ENCODE measurements around the gene CHM. TPM values are rescaled to one million over a fixed set of nuclear protein-coding genes. Genes with fewer than 3 reads are reported as not detected.
"Not testable (repeated sequence)": the region's sequence is repeated elsewhere in the genome, so short reads cannot be mapped to it uniquely, and the experiment has no call there.

The CHM gene
- total RNA-seq, 1 experiment from 2014 or later: 30.4 TPM

GRCh38 chrX:85939942-85940341 lies 107.4 kb downstream of the CHM start:
- in situ Hi-C loops (cut with HindIII; ENCODE audit: low pct_unique_long_range_greater_than_20kb, low sequenced_read_pairs); DNase-seq (ENCODE audit: low read depth, low spot score): not testable (repeated sequence)

GRCh38 chrX:85934399-85934798 lies 113.0 kb downstream of the CHM start:
- DNase-seq (ENCODE audit: low read depth, low spot score); in situ Hi-C loops (cut with HindIII; ENCODE audit: low pct_unique_long_range_greater_than_20kb, low sequenced_read_pairs): not testable (repeated sequence)

- DNase-seq (ENCODE audit: low read depth, low spot score): peak; percentile 68
- in situ Hi-C loops (cut with HindIII; ENCODE audit: low pct_unique_long_range_greater_than_20kb, low sequenced_read_pairs): no loop called here
These were observed 117.3 kb downstream of the CHM start for GRCh38 chrX:85930099-85930498.

- DNase-seq (ENCODE audit: low read depth, low spot score): no peak
- in situ Hi-C loops (cut with HindIII; ENCODE audit: low pct_unique_long_range_greater_than_20kb, low sequenced_read_pairs): no loop called here
These were observed 118.8 kb downstream of the CHM start for GRCh38 chrX:85928606-85929005.

- in situ Hi-C loops (cut with HindIII; ENCODE audit: low pct_unique_long_range_greater_than_20kb, low sequenced_read_pairs): no loop called here
- DNase-seq (ENCODE audit: low read depth, low spot score): no peak
These were observed 119.6 kb downstream of the CHM start for GRCh38 chrX:85927740-85928139.

- no peak for DNase-seq (ENCODE audit: low read depth, low spot score)
These were observed 124.5 kb downstream of the CHM start for GRCh38 chrX:85922821-85923220.

GRCh38 chrX:85916656-85917280 lies 130.6 kb downstream of the CHM start:
- in situ Hi-C loops (cut with HindIII; ENCODE audit: low pct_unique_long_range_greater_than_20kb, low sequenced_read_pairs); DNase-seq (ENCODE audit: low read depth, low spot score): not testable (repeated sequence)

More at GRCh38 chrX:85922821-85923220, 124.5 kb downstream of the CHM start:
- in situ Hi-C loops (cut with HindIII; ENCODE audit: low pct_unique_long_range_greater_than_20kb, low sequenced_read_pairs): no loop called here

- in situ Hi-C loops (cut with HindIII; ENCODE audit: low pct_unique_long_range_greater_than_20kb, low sequenced_read_pairs): no loop called here
- DNase-seq (ENCODE audit: low read depth, low spot score): no peak
These were observed 132.9 kb downstream of the CHM start for GRCh38 chrX:85914431-85914830.

GRCh38 chrX:85907316-85907715 lies 140.0 kb downstream of the CHM start:
- in situ Hi-C loops (cut with HindIII; ENCODE audit: low pct_unique_long_range_greater_than_20kb, low sequenced_read_pairs): no loop called here
- no peak for DNase-seq (ENCODE audit: low read depth, low spot score)

GRCh38 chrX:85906399-85906798 lies 141.0 kb downstream of the CHM start:
- in situ Hi-C loops (cut with HindIII; ENCODE audit: low pct_unique_long_range_greater_than_20kb, low sequenced_read_pairs): no loop called here
- DNase-seq (ENCODE audit: low read depth, low spot score): no peak

- DNase-seq (ENCODE audit: low read depth, low spot score): peak; percentile 26
- in situ Hi-C loops (cut with HindIII; ENCODE audit: low pct_unique_long_range_greater_than_20kb, low sequenced_read_pairs): no loop called here
These were observed 141.5 kb downstream of the CHM start for GRCh38 chrX:85905851-85906250.

GRCh38 chrX:85903692-85904471 lies 143.5 kb downstream of the CHM start:
- in situ Hi-C loops (cut with HindIII; ENCODE audit: low pct_unique_long_range_greater_than_20kb, low sequenced_read_pairs): no loop called here
- no peak for DNase-seq (ENCODE audit: low read depth, low spot score)

GRCh38 chrX:85897362-85898126 lies 149.8 kb downstream of the CHM start:
- peak; percentile 66 for DNase-seq (ENCODE audit: low read depth, low spot score)
- in situ Hi-C loops (cut with HindIII; ENCODE audit: low pct_unique_long_range_greater_than_20kb, low sequenced_read_pairs): no loop called here

GRCh38 chrX:85882601-85883000 lies 164.8 kb downstream of the CHM start:
- in situ Hi-C loops (cut with HindIII; ENCODE audit: low pct_unique_long_range_greater_than_20kb, low sequenced_read_pairs): no loop called here
- DNase-seq (ENCODE audit: low read depth, low spot score): no peak

GRCh38 chrX:85870585-85870984 lies 176.8 kb downstream of the CHM start:
- in situ Hi-C loops (cut with HindIII; ENCODE audit: low pct_unique_long_range_greater_than_20kb, low sequenced_read_pairs): no loop called here
- no peak for DNase-seq (ENCODE audit: low read depth, low spot score)

GRCh38 chrX:85865324-85865723 lies 182.0 kb downstream of the CHM start:
- no peak for DNase-seq (ENCODE audit: low read depth, low spot score)
- in situ Hi-C loops (cut with HindIII; ENCODE audit: low pct_unique_long_range_greater_than_20kb, low sequenced_read_pairs): no loop called here

- in situ Hi-C loops (cut with HindIII; ENCODE audit: low pct_unique_long_range_greater_than_20kb, low sequenced_read_pairs): no loop called here
- DNase-seq (ENCODE audit: low read depth, low spot score): no peak
These were observed 187.9 kb downstream of the CHM start for GRCh38 chrX:85859426-85859825.

GRCh38 chrX:85851418-85851817 lies 195.9 kb downstream of the CHM start:
- DNase-seq (ENCODE audit: low read depth, low spot score): peak; percentile 38
- in situ Hi-C loops (cut with HindIII; ENCODE audit: low pct_unique_long_range_greater_than_20kb, low sequenced_read_pairs): no loop called here
